Neutrophil (primary cell): ENCODE results near the gene ZNF98.

ENCODE experiments used
- H3K27ac ChIP-seq: fragments of 200-600 bp; sonication (generic); 2 replicates; pipeline ENCODE4 v1.5.1; 2016; ENCODE audit warnings: mild to moderate bottlenecking, moderate library complexity
- H3K27me3 ChIP-seq: fragments of 200-600 bp; sonication (generic); 2 replicates; pipeline ENCODE4 v1.6.0; 2016; ENCODE audit warnings: mild to moderate bottlenecking
- H3K36me3 ChIP-seq: fragments of 200-600 bp; sonication (generic); 2 replicates; pipeline ENCODE4 v1.5.1; 2017
- H3K4me1 ChIP-seq, 2 experiments: fragments of 200-600 bp in 1 of 2; sonication (generic) in 1 of 2; 1 replicate in 1 of 2; 2 replicates in 1 of 2; pipeline versions ENCODE4 v1.5.1 to v1.6.1; 2013 to 2016; ENCODE audit warnings: low read depth in 1 of 2, low read length in 1 of 2, mild to moderate bottlenecking in 1 of 2, moderate library complexity in 1 of 2; ENCODE audit not compliant: control insufficient read depth in 1 of 2, insufficient read depth in 1 of 2
- H3K4me3 ChIP-seq, 2 experiments: fragments of 200-600 bp in 1 of 2; sonication (generic) in 1 of 2; 1 replicate in 1 of 2; 2 replicates in 1 of 2; pipeline ENCODE4 v1.5.1; 2013 to 2016; ENCODE audit warnings: low read depth in 1 of 2, low read length in 1 of 2, mild to moderate bottlenecking in 1 of 2, moderate library complexity in 1 of 2
- H3K9me3 ChIP-seq: fragments of 200-600 bp; sonication (generic); 2 replicates; pipeline ENCODE4 v1.5.1; 2016
- CTCF ChIP-seq: fragments of 200-600 bp; sonication (generic); IDR thresholded peaks from 2 replicates; pipeline ENCODE4 v1.5.1; 2016; ENCODE audit warnings: antibody characterized with exemption

Gene ZNF98

GRCh38 chr19:22422211-22422610, at the start of gene ZNF98:
Gene ZNF98 (minus strand): TSS chr19:22422346. CDS start chr19:22422224, 122 bp downstream.
- TF ChIP-seq CTCF: no peak
- H3K4me1 ChIP-seq: no peaks in the 10 kb centered on the region
- H3K27me3 ChIP-seq: no peaks in the 10 kb centered on the region
- no peaks in the 10 kb centered on the region for H3K36me3 ChIP-seq
- peak within 1 kb of the TSS in 1 of 2 experiments; percentile 51 for H3K4me3 ChIP-seq
- peaks cover 1% of the 10 kb centered on the region for H3K9me3 ChIP-seq
- no peak within 1 kb of the TSS for H3K27ac ChIP-seq

- no peak overlapping the region for H3K27ac ChIP-seq
- peaks cover 7% of the 10 kb centered on the region for H3K9me3 ChIP-seq
- H3K4me3 ChIP-seq: no peak overlapping the region
- no peaks in the 10 kb centered on the region for H3K27me3 ChIP-seq
- no peak for TF ChIP-seq CTCF
- no peaks in the 10 kb centered on the region for H3K36me3 ChIP-seq
- no peaks in the 10 kb centered on the region for H3K4me1 ChIP-seq
Measured at GRCh38 chr19:22446605-22447004, 24.5 kb upstream of the ZNF98 start.

GRCh38 chr19:22438011-22438410, 15.9 kb upstream of the ZNF98 start:
- H3K9me3 ChIP-seq: peaks cover 5% of the 10 kb centered on the region
- H3K27me3 ChIP-seq: no peaks in the 10 kb centered on the region
- TF ChIP-seq CTCF: no peak
- H3K36me3 ChIP-seq: no peaks in the 10 kb centered on the region
- H3K4me1 ChIP-seq: no peaks in the 10 kb centered on the region
- no peak overlapping the region for H3K27ac ChIP-seq
- no peak overlapping the region for H3K4me3 ChIP-seq

GRCh38 chr19:22427960-22428913, 6.1 kb upstream of the ZNF98 start:
- Histone ChIP-seq H3K36me3 (no peaks in the 10 kb centered on the region), H3K4me3 (no peak overlapping the region), H3K9me3 (peaks cover 16% of the 10 kb centered on the region), H3K27me3 (peaks cover 13% of the 10 kb centered on the region), H3K27ac (no peak overlapping the region), H3K4me1 (no peaks in the 10 kb centered on the region)
- no peak for TF ChIP-seq CTCF

GRCh38 chr19:22427547-22427946, 5.4 kb upstream of the ZNF98 start:
- TF ChIP-seq CTCF: no peak
- no peak overlapping the region for H3K27ac ChIP-seq
- H3K9me3 ChIP-seq: peaks cover 16% of the 10 kb centered on the region
- no peaks in the 10 kb centered on the region for H3K36me3 ChIP-seq
- H3K27me3 ChIP-seq: peaks cover 13% of the 10 kb centered on the region
- no peaks in the 10 kb centered on the region for H3K4me1 ChIP-seq
- no peak overlapping the region for H3K4me3 ChIP-seq
